ENCODE measurements around the gene SERPINA5.
"Not testable (repeated sequence)": the region's sequence is repeated elsewhere in the genome, so short reads cannot be mapped to it uniquely, and the experiment has no call there.

The SERPINA5 gene

DNA sequence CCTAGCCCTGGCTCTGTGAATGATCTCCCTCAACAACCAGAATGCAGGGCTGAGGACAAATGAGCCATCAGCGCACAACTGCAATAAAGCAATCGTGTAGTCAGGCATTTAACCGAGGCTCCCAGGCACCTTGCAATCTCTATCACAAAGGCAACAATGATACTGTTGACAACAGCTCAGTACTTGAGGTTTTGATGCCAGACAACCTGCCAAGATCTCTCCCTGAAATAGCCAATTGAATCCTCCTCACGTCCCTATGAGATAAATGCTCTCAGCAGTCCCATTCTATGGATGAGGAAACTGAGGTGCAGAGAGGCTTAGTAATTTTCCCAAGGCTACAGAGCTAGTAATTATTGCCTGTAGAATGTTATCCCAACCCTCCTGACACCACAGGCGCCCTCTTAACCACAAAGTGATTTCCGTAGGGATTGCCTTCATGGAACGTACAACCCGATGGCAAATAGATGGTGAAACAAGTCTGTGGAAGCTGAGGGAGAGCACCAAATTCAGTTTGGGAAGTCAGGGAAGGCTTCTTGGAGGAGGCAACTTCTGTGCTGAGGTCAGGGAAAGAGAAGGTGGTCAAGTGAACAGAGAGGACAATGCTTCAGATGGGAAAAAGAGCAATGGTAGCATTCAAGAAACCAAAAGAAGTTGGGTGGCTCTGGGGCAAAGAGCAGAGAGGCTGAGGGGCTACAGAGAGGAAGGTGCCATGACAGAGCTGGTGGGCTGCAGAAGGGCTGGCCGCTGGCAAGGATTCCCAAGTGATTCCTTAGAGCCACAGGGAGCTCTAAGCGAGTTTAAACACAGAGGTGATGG lies 43.5 kb downstream of the SERPINA5 start:
- DNase-seq, result no peak

DNA sequence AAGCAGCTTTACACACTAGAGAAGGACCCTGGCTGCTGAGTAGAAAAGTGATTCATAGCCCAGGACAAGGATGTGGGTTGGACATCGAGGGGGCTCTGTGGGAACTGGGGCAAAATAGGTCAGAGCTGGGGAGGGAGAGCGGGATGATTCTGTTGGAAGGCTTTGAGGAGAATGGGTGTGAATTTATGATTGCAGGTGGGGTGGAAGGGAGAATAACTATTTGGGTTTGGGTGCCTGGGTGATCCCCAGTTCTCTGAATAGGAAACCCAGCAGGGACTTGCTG lies 44.1 kb downstream of the SERPINA5 start:
- no peak for DNase-seq

DNA sequence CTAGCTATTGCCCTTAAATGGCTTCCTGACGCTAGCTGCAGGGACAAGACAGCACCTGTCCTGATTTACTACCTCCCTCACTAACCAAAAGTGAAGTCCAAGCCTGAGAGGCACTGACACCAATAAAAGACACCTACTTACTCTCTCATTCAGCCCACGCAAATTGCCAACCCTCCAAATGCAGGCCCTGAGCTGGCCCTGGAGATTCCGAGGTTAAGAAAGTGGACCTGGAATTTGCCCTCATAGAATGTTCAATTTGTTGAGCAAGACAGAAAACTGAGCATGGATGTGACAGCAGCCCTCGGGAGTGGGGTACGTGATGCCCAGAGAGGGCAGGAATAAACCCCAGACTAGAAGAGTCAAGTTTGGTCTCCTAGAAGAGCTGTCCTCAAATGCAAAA lies 47.4 kb downstream of the SERPINA5 start:
- DNase-seq, result no peak

DNA sequence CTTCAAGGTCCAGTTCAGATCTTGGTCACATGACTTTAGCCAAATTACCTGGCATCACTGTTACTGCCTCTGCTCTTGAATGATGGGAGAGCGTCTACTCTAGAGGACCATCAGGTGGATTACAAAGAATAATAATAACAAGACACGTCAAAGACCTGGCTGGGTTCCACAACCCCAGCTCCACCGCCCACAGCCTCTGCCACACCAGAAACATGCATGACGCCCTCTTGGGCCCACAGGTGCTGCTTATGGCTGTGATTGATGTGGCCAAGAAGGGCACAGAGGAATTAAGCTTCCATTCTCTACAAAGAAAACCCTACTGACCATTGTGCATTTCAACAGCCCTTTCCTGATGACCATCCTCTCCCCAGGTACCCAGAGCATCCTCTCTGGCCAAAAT lies 49.2 kb downstream of the SERPINA5 start:
- no peak for DNase-seq

DNA sequence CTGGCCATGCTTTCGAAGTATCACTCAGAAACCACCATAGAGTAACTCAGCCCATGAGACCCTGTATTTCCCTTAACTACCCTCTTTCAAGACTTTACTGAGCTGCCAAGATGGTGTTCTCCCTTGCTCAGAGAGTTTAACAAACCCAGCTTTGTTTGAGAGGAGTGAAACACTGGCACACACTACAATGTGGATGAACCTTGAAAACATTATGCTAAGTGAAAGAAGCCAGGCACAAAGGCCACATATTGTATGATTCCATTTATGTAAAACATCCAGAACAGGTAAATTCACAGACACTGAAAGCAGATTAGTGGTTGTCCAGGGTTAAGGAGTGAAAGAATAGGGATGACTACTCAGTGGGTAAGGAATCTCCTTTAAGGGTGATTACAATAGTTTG lies 49.8 kb downstream of the SERPINA5 start:
- DNase-seq, result no peak

DNA sequence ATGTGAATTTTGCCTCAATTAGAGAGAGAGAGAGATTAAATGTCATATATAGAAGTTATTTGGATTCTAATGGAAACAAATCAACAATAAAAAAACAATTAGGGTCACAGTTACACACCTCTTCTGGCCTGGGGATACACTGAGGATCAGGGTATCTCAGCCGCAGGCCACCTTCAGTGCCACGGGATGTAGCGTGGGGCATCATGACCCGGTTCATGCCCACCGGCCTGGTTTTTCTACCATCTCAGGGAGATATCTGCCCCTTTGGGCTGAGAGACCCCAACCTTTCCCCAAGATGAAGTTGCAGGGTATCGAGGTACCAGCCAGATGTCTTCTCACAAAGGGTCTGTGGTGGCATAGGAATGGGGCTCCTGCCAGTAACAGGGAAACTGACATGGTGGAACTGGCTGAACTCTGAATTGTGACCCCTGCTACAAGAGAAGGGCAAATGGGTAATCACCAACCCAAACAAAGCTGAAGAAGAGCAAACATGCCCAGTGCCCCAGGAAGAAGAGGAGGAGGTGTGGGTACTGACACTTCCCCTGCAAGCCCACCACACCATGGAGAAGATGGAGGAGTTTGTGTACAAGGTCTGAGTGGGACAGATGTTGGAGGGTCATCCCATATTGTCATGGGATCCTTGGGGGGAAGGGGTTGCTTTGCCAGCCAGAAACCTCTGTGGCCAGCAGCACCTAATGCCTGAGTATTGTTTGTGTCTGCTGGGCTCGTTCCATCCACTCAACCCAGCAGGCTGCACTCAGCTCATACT lies 50.5 kb downstream of the SERPINA5 start:
- no peak for DNase-seq

DNA sequence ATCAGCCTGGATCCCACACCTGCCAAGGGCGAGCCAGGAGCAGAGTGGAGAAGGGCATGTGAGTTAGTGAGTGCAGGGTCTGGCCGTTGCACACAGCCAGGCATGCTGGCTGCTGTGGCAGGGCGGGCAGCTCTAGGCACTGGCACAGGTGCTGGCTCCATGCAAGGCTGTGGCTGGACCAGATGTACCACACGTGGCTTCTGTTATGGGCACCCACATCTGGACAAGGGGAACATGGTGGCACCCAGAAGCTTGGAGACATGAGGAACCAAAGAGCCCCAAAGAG lies 51.0 kb downstream of the SERPINA5 start:
- DNase-seq, result no peak

DNA sequence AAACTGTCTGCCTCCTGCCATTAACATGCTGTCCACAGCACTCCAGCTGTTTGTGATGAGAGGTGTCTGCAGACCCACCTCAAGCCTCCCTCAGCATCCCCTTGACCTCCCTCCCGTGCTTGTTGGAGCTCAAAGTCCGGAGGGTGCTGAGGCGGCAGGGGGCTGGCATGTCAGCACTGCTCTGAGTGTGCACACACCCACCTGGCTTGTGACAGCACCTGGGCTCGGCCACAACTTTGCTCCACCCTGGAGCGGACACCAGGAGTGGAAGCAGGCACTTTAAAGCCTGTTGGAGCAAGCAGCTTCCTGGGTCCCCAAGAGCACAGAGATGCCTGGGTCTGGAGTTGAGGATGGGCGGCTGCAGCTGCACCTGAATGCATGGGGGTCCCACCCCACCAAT lies 51.9 kb downstream of the SERPINA5 start:
- no peak for DNase-seq

DNA sequence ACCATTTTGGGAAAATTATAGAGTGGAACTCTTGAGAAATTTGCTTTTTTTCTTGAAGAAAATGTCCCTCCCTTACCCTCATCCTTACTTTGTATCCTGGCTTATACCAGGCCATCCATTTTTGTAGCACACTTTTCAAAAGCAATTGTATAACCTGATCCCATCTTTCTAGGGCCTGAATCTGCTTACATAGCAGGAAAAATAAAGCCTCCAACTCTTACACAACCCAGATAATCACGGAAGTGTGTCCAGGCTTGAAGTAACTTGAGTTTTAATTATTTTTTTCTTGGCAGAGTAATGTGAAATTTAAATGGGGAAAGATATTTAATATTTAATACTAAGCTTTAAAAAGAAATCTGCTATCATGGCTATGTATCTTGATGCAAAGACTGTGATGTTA lies 53.9 kb downstream of the SERPINA5 start:
- DNase-seq, result no peak

DNA sequence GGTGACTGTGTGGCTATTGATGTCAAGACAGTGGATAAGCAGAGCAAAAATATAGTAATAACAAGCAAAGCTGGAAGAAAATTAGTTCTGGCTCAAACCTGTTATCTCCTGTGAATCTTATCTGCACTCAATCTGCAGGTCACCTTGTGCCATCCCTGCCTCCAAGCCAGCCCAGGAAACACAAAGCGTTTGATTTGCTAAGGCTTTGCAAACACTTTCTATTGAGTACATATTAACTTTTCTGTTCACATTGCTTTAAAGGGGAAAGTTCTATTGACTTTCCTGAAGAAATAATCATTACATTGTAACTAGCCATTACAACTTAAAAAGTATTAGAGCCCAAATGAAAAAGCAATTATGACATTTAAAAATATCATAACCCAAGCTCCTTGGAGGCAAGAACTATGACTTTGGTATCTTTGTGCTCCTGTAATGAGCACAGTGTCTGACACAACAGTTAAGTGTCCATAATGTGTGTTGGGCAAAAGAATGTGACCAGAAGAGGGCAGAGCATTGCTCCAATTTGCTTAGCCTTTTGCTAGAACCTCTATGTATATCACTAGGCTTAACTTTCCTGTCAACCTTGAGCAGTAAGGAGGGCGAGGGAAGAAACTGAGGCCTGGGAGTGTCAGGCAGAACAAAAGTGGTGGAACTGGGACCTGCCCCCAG lies 55.7 kb downstream of the SERPINA5 start:
- no peak for DNase-seq

DNA sequence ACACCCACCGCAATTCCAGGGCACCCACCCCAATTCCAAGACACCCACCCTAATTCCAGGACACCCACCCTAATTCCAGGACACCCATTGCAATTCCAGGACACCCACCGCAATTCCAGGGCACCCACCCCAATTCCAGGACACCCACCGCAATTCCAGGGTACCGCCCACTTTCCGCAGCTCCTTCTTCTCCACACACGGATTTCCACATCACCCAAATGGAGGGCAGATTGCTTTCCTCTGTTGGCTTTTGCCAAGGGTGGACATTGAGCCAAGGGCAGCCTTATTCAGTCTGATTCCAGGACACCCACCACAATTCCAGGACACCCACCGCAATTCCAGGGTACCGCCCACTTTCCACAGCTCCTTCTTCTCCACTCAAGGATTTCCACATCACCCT lies 56.6 kb downstream of the SERPINA5 start:
- not testable (repeated sequence) for DNase-seq

DNA sequence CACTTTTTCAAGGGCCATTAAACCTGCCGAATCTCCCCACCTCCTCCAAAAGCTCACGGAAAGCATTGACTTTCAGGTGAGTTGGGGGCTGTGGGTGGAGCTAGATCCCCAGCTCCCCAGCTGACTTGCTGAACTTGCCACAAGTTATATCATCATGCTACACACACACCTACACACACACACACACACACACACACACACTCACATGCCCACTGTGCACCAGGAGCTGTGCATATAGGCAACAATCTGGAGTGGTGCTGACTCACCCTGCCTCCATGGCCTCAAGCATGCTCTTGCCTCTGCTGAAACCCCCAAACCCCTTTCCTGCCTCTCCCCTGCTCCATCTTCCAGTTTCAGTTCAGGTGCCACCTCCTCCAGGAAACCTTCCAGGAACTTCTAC lies 57.1 kb downstream of the SERPINA5 start:
- DNase-seq, result no peak

DNA sequence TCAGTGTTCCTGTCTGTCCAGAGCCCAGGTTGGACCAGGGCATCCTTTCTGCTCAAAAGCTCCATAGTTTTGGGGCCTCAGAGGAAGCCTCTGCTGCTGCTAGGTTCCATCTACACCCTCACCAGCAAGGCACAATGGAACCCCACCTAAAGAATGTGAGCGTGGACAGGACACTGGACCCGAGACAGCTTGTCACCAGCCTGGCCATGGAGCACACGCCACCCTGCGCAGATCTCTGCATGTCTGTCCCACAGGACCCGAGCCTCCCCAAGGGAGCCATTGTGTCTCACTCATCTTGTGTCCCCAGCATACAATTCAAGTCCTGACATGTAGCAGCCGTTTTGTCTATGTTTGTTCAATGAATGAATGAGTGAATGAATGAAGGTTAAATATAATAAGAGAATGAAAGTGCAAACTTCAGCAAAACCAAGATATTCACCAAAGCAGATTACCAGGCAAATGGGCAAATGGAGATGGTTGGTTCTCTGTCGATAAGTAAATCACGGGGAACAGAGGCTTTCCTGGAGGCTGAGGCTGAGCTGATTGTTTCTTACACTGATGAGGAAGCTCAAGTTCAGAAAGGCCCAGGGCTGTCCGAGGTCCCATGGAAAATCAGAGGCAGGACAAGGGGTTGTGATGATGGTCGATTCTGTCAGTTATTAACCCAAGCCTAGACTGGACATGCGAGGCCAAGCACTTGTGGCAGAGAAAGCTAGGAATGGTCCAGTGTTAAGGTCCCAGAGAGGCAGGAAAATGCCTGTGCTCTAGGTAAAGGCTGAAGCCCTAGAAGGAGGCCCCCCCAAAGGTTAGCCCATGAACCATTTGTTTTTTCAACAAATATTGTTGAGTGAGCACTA lies 58.0 kb downstream of the SERPINA5 start:
- DNase-seq, result no peak

DNA sequence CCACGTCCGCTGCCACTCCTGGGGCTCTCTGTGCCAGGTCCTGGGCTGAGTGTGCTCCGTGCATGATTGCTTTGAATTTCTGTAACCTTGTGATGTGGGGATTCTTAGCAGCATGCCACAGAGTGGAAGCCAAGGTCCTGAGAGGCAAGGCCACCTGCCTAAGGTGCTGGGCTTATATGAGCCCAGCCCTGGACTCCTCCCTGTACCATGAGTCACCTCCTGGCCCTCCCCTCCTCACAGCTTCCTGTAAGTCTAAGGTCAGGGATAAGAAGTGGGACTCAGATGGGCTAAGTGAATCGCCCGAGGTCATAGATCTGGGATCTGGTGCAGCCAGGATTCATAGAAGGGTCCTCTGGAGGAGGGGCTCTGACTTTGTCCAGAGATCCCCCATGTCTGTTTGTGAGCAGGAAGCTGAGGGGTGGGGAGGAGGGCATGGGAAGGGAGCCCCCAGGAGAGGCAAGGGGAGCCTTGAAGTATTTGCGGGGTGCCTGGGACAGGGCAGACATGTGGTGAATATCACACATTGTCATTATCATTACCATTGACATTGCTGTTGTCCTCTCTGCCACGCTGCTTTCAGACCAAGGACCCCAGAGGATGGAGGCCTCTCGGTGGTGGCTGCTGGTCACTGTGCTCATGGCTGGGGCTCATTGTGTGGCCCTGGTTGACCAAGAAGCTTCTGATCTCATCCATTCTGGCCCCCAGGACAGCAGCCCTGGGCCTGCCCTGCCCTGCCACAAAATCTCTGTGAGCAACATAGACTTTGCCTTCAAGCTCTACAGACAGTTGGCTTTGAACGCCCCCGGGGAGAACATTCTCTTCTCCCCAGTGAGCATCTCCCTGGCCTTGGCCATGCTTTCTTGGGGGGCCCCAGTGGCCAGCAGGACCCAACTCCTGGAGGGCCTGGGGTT lies 59.8 kb downstream of the SERPINA5 start:
- DNase-seq, result no peak

DNA sequence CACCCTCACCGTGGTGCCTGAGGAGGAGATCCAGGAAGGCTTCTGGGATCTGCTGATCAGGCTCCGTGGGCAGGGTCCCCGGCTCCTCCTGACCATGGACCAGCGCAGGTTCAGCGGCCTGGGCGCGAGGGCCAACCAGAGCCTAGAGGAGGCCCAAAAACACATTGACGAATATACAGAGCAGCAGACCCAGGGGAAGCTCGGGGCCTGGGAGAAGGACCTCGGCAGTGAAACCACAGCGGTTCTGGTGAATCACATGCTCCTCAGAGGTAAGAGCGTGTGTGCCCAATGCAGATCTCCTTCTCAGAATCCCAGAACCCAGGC lies 60.4 kb downstream of the SERPINA5 start:
- DNase-seq, result no peak
